DMS53 treated with DMSO at 0.1 percent for 48 hours (cell line): ENCODE results near the gene SALL3.

ENCODE experiments used
- DNase-seq: peaks from one replicate; lab custom pipeline; 2025; ENCODE audit not compliant: unreplicated experiment; lab: John Stamatoyannopoulos, UW

The SALL3 gene

DNA sequence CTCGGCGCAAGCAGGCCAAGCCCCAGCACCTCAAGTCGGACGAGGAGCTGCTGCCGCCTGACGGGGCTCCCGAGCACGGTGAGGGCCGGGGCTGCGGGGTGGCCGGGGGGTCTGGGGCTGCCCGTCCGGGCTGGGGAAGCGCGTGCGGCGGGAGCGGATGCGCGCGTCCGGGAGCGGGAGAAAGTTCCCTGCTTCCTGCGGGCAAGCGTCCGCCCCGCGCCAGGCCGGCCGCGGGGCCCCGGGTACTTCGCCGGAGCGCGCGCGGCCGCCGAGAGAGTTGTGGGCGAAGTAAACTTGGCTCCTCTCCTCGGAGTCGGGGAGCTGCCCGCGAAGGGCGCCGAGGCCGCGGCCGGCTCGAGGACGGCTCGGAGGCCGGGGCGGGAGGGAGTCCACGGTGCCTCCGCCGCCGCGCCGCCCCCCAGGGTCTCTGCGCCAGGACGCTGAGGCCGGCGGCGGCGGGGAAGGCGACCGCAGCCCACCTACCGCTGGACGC is 707 bp downstream of the SALL3 start:
- no peak for DNase-seq

GRCh38 chr18:78980777-78981380 is 1.3 kb downstream of the SALL3 start:
- no peak for DNase-seq

GRCh38 chr18:78981394-78981831 is 1.8 kb downstream of the SALL3 start:
- no peak for DNase-seq

DNA sequence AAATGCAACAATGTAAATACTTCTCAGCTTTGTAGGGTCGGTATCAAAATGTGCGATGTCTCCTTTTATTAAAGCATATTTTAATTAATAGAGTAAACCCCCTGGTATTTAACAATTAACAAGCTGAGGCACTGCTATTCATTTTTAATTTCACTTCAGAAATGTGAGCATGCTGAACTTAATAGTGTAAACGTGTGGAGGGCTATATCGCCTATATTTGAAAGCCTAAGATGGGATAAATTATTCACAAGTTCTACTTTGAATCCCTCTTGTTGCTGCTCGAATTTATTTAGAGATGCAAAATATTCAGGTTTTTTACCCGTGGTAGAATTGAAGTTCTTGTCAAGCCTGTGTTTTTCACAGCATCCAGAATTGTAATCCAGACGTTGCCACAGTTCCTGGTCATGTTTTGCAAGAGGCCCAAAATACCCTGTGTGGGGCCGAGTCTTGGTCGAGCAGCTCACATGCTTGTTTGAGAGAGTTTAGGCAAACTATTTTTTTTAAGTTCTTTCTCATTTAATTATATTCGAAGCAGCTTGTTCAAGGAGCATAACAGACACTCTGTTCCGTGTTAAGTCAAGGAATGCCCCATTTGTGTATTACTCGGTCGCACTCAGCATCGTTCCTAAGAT is 2.5 kb downstream of the SALL3 start:
- no peak for DNase-seq

GRCh38 chr18:78983512-78983911 is 3.9 kb downstream of the SALL3 start:
- no peak for DNase-seq

- DNase-seq, result peak; percentile 86
Measured at GRCh38 chr18:78984941-78985784, 5.5 kb downstream of the SALL3 start.

DNA sequence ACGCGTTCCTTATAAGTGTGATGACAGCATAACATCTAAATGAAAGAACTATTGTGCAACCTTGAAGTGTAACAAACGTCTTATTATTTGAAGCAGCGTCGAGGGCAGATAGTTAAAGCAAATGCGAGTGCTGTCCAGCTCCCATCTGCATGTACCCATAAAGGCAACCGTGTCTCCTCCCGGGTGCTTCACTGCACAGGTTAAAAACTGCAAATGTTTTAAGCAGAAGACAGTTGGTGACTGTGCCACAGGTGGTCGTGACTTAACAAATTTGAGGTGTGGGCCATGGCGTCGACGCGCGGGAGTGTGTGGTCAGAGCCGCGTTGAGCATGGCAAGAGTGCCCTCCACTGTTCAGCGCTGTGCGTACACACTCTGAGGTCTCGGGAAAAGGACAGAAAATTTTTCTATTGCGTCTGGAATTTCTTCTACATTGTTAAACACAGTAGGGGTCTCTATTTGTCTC is 6.4 kb downstream of the SALL3 start:
- DNase-seq, result peak; percentile 36

DNA sequence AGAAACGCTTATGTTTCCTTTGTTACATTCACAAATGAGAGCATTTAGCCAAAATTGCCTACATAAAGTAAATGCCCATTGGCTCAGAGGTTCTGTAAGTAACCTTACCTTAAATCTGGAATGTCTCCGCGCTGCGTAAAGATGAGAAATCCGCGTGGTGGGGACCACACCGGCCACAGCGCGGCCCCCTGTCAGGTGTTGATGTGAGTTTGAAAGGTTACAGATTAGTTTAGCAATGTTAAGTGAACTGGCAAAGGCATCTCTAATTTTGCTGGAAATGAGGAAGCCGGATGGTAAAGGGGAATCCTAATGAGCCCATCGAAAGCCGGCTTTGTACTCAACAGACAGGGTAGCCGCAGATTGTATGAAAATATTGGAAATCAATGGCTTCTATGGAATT is 11.8 kb downstream of the SALL3 start:
- no peak for DNase-seq

GRCh38 chr18:78992041-78993011 is 12.7 kb downstream of the SALL3 start:
- DNase-seq, result no peak

DNA sequence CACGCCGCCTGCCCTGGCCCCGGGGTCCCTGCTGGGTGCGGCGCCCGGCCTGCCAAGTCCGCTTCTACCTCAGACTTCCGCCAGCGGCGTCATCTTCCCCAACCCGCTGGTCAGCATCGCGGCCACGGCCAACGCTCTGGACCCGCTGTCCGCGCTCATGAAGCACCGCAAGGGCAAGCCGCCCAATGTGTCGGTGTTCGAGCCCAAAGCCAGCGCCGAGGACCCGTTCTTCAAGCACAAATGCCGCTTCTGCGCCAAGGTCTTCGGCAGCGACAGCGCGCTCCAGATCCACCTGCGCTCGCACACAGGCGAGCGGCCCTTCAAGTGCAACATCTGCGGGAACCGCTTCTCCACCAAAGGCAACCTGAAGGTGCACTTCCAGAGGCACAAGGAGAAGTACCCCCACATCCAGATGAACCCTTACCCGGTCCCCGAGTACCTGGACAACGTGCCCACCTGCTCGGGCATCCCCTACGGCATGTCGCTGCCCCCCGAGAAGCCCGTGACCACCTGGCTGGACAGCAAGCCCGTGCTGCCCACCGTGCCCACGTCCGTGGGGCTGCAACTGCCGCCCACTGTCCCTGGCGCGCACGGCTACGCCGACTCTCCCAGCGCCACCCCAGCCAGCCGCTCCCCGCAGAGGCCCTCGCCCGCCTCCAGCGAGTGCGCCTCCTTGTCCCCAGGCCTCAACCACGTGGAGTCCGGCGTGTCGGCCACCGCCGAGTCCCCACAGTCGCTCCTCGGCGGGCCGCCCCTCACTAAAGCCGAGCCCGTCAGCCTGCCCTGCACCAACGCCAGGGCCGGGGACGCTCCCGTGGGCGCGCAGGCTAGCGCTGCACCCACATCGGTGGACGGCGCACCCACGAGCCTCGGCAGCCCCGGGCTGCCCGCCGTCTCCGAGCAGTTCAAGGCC is 13.7 kb downstream of the SALL3 start:
- DNase-seq, result no peak

GRCh38 chr18:78994000-78994399 is 14.4 kb downstream of the SALL3 start:
- no peak for DNase-seq

DNA sequence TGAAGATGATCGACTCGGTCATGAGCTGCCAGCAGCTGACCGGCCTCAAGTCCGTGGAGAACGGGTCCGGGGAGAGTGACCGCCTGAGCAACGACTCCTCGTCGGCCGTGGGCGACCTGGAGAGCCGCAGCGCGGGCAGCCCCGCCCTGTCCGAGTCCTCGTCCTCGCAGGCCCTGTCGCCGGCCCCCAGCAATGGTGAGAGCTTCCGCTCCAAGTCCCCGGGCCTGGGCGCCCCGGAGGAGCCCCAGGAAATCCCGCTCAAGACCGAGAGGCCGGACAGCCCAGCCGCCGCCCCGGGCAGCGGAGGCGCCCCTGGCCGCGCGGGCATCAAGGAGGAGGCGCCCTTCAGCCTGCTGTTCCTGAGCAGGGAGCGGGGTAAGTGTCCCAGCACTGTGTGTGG is 14.9 kb downstream of the SALL3 start:
- no peak for DNase-seq

- DNase-seq, result no peak
Measured at GRCh38 chr18:78994977-78995582, 15.5 kb downstream of the SALL3 start.

DNA sequence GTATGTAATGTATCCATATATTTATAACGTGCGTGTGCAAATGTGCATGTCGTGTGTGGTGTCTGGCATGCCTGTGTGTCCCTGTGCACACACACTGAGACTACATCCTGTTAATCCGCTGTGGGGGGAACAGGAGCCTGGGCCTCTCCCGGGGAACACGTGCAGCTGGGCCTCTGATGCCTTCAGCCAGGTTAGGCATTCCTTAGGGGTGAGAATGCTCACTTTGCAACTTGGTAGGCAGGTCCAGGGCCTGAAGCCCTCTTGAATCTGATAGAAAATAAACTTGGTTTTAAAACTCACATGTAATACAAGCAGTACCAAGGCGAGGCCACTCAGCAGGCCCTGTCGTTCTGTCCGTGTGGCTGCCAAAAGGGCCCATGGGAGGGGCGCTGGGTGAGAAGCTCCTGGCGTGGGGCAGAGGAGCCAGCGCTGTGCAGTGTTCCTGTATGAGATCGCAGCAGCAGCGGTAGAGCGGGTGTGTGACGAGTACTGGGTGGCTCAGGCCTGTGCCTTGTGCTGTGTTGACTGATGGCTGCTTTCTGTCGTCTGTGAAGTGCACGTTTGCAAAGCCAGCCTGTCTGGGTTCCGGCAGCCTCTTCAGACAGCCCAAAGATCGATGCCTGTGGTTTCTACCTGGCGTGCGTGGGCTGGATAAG is 16.2 kb downstream of the SALL3 start:
- DNase-seq, result no peak

GRCh38 chr18:78996741-78997490 is 17.3 kb downstream of the SALL3 start:
- DNase-seq, result no peak

GRCh38 chr18:78998371-78999071 is 18.9 kb downstream of the SALL3 start:
- no peak for DNase-seq

DNA sequence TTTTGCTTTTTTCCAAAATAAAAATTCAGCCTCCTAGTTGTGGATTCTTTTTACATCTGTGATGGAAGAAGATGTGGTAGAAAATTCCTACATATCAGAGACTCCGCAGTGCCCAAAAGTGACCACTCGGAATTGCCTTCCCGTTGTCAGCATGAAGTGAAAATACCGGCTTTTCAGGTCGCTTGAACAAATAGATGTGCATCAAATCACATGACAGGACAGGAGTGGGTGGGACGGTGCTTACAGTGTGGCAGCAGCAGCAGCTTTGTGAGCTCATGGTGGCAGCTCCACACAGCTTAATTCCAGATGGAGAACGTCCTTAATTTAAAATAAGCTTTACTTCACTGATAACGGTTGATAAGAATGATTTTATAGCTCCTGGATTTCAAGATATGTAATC is 20.3 kb downstream of the SALL3 start:
- peak; percentile 64 for DNase-seq
